IPS-20b (cell line): ENCODE data around the gene LENEP.

Source experiments
- H3K27ac ChIP-seq: one replicate; pipeline ENCODE4 v1.5.1; 2013; ENCODE audit warnings: low read length
- H3K27me3 ChIP-seq: 2 replicates; pipeline ENCODE4 v1.6.1; 2013; ENCODE audit warnings: mild to moderate bottlenecking, low read length, inconsistent platforms; ENCODE audit not compliant: insufficient read depth
- H3K36me3 ChIP-seq: 2 replicates; pipeline ENCODE4 v1.6.1; 2013; ENCODE audit warnings: low read depth, mild to moderate bottlenecking, inconsistent platforms, low read length, moderate library complexity; ENCODE audit not compliant: insufficient read depth
- H3K4me1 ChIP-seq: 2 replicates; pipeline ENCODE4 v1.6.1; 2013; ENCODE audit warnings: mild to moderate bottlenecking, control low read depth, inconsistent platforms, low read length, moderate library complexity; ENCODE audit not compliant: insufficient read depth
- H3K4me3 ChIP-seq: 2 replicates; pipeline ENCODE4 v1.5.1; 2013; ENCODE audit warnings: mild to moderate bottlenecking, low read length, inconsistent platforms
- H3K9ac ChIP-seq: 2 replicates; pipeline ENCODE4 v1.6.1; 2013; ENCODE audit warnings: low read depth, mild to moderate bottlenecking, inconsistent platforms, low read length, moderate library complexity
- H3K9me3 ChIP-seq: 2 replicates; pipeline ENCODE4 v1.6.1; 2013; ENCODE audit warnings: mild to moderate bottlenecking, low read depth, low read length, inconsistent platforms; ENCODE audit not compliant: insufficient read depth

Gene LENEP

GRCh38 chr1:155003227-155003765 lies 9.9 kb downstream of the LENEP start:
- Histone ChIP-seq H3K9me3 (no peaks in the 10 kb centered on the region), H3K9ac (peak overlapping the region; percentile 92), H3K4me3 (peak overlapping the region; percentile 96), H3K4me1 (peaks cover 21% of the 10 kb centered on the region; the same call in 1 of the 2 replicates), H3K27ac (peak overlapping the region; percentile 93), H3K27me3 (no peaks in the 10 kb centered on the region), H3K36me3 (no peaks in the 10 kb centered on the region)

- H3K27me3 ChIP-seq: no peaks in the 10 kb centered on the region
- H3K4me3 ChIP-seq: peak overlapping the region; percentile 96
- H3K9ac ChIP-seq: peak overlapping the region; percentile 92; the same call in 1 of the 2 replicates
- no peaks in the 10 kb centered on the region for H3K9me3 ChIP-seq
- H3K4me1 ChIP-seq: peaks cover 24% of the 10 kb centered on the region; the same call in 1 of the 2 replicates
- H3K36me3 ChIP-seq: no peaks in the 10 kb centered on the region
- H3K27ac ChIP-seq: peak overlapping the region; percentile 93
Measured at GRCh38 chr1:155003766-155004351, 10.5 kb downstream of the LENEP start.

- Histone ChIP-seq H3K9ac (peak overlapping the region; percentile 92; the same call in 1 of the 2 replicates), H3K4me3 (peak overlapping the region; percentile 96), H3K9me3 (no peaks in the 10 kb centered on the region), H3K36me3 (no peaks in the 10 kb centered on the region), H3K27me3 (no peaks in the 10 kb centered on the region), H3K27ac (peak overlapping the region; percentile 93), H3K4me1 (peaks cover 24% of the 10 kb centered on the region; the same call in 1 of the 2 replicates)
Measured at GRCh38 chr1:155004352-155005075, 11.1 kb downstream of the LENEP start.

GRCh38 chr1:155005076-155006011 lies 12.0 kb downstream of the LENEP start:
- Histone ChIP-seq H3K9ac (peak overlapping the region; percentile 92; the same call in 1 of the 2 replicates), H3K4me3 (peak overlapping the region; percentile 96; the same call in 1 of the 2 replicates)

GRCh38 chr1:155006601-155007101 lies 13.3 kb downstream of the LENEP start:
- Histone ChIP-seq H3K9me3 (no peaks in the 10 kb centered on the region), H3K9ac (no peak overlapping the region), H3K4me3 (no peak overlapping the region), H3K36me3 (no peaks in the 10 kb centered on the region), H3K27ac (no peak overlapping the region), H3K4me1 (peaks cover 21% of the 10 kb centered on the region; the same call in 1 of the 2 replicates), H3K27me3 (no peaks in the 10 kb centered on the region)

More at GRCh38 chr1:155005076-155006011, 12.0 kb downstream of the LENEP start:
- H3K27ac ChIP-seq: no peak overlapping the region
- no peaks in the 10 kb centered on the region for H3K27me3 ChIP-seq
- no peaks in the 10 kb centered on the region for H3K9me3 ChIP-seq
- H3K4me1 ChIP-seq: peaks cover 21% of the 10 kb centered on the region; the same call in 1 of the 2 replicates
- H3K36me3 ChIP-seq: no peaks in the 10 kb centered on the region

GRCh38 chr1:155007251-155007828 lies 14.0 kb downstream of the LENEP start:
- no peak overlapping the region for H3K9ac ChIP-seq
- H3K4me1 ChIP-seq: peaks cover 22% of the 10 kb centered on the region; the same call in 1 of the 2 replicates

GRCh38 chr1:155008015-155008941 lies 14.9 kb downstream of the LENEP start:
- H3K27ac ChIP-seq: no peak overlapping the region
- no peaks in the 10 kb centered on the region for H3K27me3 ChIP-seq
- peak overlapping the region; percentile 40; the same call in 1 of the 2 replicates for H3K4me3 ChIP-seq
- no peaks in the 10 kb centered on the region for H3K36me3 ChIP-seq
- H3K4me1 ChIP-seq: peaks cover 25% of the 10 kb centered on the region; the same call in 1 of the 2 replicates
- H3K9ac ChIP-seq: peak overlapping the region; percentile 37; the same call in 1 of the 2 replicates
- H3K9me3 ChIP-seq: no peaks in the 10 kb centered on the region

More at GRCh38 chr1:155007251-155007828, 14.0 kb downstream of the LENEP start:
- Histone ChIP-seq H3K4me3 (no peak overlapping the region), H3K9me3 (no peaks in the 10 kb centered on the region), H3K27ac (no peak overlapping the region), H3K36me3 (no peaks in the 10 kb centered on the region), H3K27me3 (no peaks in the 10 kb centered on the region)

GRCh38 chr1:155009221-155009711 lies 15.9 kb downstream of the LENEP start:
- H3K27ac ChIP-seq: no peak overlapping the region
- no peaks in the 10 kb centered on the region for H3K27me3 ChIP-seq
- H3K36me3 ChIP-seq: peaks cover 6% of the 10 kb centered on the region
- no peak overlapping the region for H3K4me3 ChIP-seq
- H3K9me3 ChIP-seq: no peaks in the 10 kb centered on the region
- H3K4me1 ChIP-seq: peaks cover 24% of the 10 kb centered on the region; the same call in 1 of the 2 replicates
- H3K9ac ChIP-seq: peak overlapping the region; percentile 53; the same call in 1 of the 2 replicates

GRCh38 chr1:155009742-155010141 lies 16.4 kb downstream of the LENEP start:
- H3K9ac ChIP-seq: no peak overlapping the region
- H3K4me3 ChIP-seq: no peak overlapping the region
- H3K27ac ChIP-seq: no peak overlapping the region
- H3K27me3 ChIP-seq: no peaks in the 10 kb centered on the region
- H3K36me3 ChIP-seq: peaks cover 10% of the 10 kb centered on the region
- no peaks in the 10 kb centered on the region for H3K9me3 ChIP-seq
- H3K4me1 ChIP-seq: peaks cover 19% of the 10 kb centered on the region; the same call in 1 of the 2 replicates
